ENCODE results near the gene PRIM1.

GRCh38 chr12:56722832-56723231 is 29.3 kb downstream of the PRIM1 start:
- TF ChIP-seq ZNF274 (IDR thresholded peaks at IDR 0.05; ENCODE audit: low read depth, low read length) (no peak), SUZ12 (IDR thresholded peaks at IDR 0.05; ENCODE audit: extremely low read depth, insufficient read depth, insufficient read length) (no peak)
